NCI-H2107 treated with DMSO at 0.1 percent for 48 hours (cell line): Measurements from ENCODE around the gene CDKN1C.

Experiments used
- DNase-seq: peaks from one replicate; lab custom pipeline; 2025; ENCODE audit not compliant: unreplicated experiment; lab: John Stamatoyannopoulos, UW

The CDKN1C gene

GRCh38 chr11:2923446-2924375, 38.1 kb upstream of the CDKN1C start:
- no peak for DNase-seq

- DNase-seq = no peak
Measured at GRCh38 chr11:2922655-2923054, 37.1 kb upstream of the CDKN1C start.

GRCh38 chr11:2921742-2922493, 36.3 kb upstream of the CDKN1C start:
- DNase-seq = no peak

- no peak for DNase-seq
Measured at GRCh38 chr11:2921261-2921660, 35.7 kb upstream of the CDKN1C start.

GRCh38 chr11:2920343-2920742, 34.8 kb upstream of the CDKN1C start:
- no peak for DNase-seq

GRCh38 chr11:2919837-2920236, 34.3 kb upstream of the CDKN1C start:
- DNase-seq = no peak

GRCh38 chr11:2919188-2919587, 33.6 kb upstream of the CDKN1C start:
- DNase-seq = no peak

- no peak for DNase-seq
Measured at GRCh38 chr11:2917842-2918490, 32.4 kb upstream of the CDKN1C start.

- DNase-seq = no peak
Measured at GRCh38 chr11:2916892-2917645, 31.5 kb upstream of the CDKN1C start.

- DNase-seq = no peak
Measured at GRCh38 chr11:2916114-2916891, 30.7 kb upstream of the CDKN1C start.

GRCh38 chr11:2915473-2915872, 29.9 kb upstream of the CDKN1C start:
- DNase-seq = no peak

GRCh38 chr11:2914455-2915195, 29.1 kb upstream of the CDKN1C start:
- no peak for DNase-seq

- no peak for DNase-seq
Measured at GRCh38 chr11:2913776-2914175, 28.2 kb upstream of the CDKN1C start.

GRCh38 chr11:2913019-2913431, 27.4 kb upstream of the CDKN1C start:
- no peak for DNase-seq

GRCh38 chr11:2912498-2912897, 26.9 kb upstream of the CDKN1C start:
- no peak for DNase-seq

GRCh38 chr11:2911785-2912391, 26.3 kb upstream of the CDKN1C start:
- no peak for DNase-seq

- no peak for DNase-seq
Measured at GRCh38 chr11:2911088-2911784, 25.7 kb upstream of the CDKN1C start.

- no peak for DNase-seq
Measured at GRCh38 chr11:2910401-2910955, 24.9 kb upstream of the CDKN1C start.
